Hematopoietic multipotent progenitor cell treated with erythropoietin and hydrocortisone succinate and interleukin-3 and kit ligand, for 8 days (in vitro differentiated cells): ENCODE measurements around the gene KCP.
"Not testable (repeated sequence)": the region's sequence is repeated elsewhere in the genome, so short reads cannot be mapped to it uniquely, and the experiment has no call there.

Experiments used
- DNase-seq: peaks from one replicate; pipeline ENCODE4 v3.0.0-alpha.2; 2015

The KCP gene

GRCh38 chr7:128920913-128921582 lies 10.5 kb upstream of the KCP start:
- no peak for DNase-seq

DNA sequence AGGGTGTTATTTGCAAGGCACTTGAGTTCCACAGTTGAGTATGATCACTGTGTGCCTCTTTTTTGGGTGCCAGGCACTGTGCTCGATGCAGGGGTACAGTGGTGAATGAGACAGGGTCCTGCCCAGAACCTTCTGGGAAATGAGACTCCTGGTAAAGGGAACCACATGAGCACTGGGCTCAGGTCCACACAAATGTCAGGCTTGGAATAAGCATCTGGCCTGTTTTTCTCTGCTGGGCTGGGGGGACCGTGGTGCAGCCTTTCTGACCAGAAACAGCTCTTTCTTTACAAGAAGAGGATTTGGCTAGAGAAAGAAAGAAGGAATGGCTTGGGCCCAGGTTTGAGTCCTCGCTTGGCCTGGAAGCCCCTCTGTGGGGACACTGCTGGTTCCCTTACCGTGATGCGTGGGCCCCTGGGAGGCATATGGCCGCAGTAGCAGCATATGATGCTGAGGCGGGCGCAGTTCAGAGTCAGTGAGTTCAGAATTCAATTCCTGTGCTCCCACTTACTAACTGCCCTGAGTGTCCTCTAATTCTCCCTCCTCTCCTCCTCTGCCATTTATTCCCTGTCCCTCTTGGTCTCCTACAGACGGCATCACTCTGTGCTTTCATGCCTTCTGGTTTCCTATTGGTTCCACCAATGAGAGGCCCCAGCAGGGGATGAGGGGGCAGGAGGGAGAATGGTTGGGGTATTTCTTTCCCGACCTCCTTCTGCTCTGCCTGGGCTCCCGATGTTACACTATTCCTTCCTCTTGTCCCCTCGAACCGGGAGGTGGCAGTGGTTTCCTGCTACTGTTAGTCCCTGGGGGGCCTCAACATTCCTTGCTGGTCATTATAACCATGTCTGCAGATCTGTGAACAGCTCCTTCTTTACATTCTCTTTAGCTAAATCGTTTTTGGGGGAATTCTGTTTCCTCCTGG lies 9.6 kb upstream of the KCP start:
- DNase-seq: no peak

DNA sequence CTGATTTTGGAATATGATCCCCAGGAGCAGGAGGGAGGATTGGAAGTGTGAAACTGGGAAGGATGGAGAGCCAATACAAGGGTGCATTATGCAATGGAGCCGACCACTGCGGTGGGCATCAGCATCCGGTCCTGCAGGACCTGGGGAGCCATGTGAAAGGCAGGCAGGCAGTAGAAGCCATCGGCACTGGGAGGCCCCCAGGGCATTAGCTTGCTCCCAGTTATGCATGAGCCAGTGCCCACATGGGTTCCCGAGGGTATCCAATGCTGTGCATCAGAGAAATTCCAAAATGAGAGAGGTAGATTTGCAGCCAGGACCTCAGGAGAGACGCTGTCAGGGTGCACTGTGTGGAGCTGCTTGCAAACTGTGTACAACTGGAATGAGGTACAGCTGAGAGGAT lies 8.7 kb upstream of the KCP start:
- DNase-seq: no peak

GRCh38 chr7:128918016-128918665 lies 7.6 kb upstream of the KCP start:
- no peak for DNase-seq

DNA sequence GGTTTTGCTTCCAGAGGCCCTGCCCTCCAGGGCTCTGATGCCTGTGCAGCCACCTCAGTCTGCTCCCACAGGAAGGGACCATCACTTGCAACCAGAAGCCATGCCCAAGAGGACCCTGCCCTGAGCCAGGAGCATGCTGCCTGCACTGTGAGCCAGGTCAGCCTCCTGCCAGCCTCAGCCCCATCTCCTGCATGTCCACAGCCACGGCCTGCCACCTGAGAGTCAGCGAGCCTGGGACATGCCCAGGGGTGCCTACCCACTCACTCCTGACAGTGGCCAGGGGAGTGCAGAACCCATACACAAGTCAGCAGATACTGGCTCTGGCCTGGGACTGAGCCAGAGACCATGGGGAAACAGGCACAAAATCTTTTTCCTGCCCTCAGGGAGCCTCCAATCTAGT lies 6.6 kb upstream of the KCP start:
- no peak for DNase-seq

- no peak for DNase-seq
Measured at GRCh38 chr7:128916643-128916915, 6.1 kb upstream of the KCP start.

DNA sequence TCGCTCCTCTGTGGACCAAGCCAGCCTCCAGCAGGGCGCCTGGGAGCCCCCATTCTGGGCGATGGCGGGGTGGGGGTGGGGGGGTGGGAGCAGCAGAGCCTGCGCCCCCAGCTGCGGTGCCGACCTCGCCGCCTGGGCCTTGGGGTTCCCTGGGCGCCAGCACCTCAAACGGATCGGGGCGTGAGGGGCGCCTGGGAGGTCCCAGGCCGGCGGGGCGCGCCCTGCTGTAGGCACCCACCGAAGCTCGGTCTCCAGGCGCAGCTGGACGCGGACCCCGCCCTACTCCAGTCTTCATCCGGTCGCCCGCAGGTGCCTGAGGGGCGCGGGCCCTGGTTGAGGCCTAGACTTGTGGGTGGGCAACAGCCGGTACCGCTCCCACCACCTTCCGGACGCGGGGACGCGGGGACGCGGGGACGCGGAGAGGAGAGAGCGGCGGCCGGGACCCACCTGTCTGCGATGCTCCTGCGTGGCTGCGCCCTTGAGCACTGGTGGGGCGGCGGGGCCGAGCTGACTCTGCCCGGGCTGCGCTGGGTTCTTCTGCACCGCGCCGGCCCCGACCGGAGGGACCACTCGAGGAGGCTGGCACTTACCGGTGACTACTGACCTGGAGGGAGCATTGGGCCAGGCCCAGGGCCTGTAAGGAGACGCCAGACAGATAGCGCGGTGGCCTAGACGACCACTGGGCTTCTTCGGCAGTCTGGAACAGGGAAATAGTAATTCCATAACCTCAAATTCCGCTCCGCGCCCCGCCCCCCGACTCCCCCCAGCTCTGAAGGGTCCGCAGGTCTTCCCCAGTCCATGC lies 5.5 kb upstream of the KCP start:
- no peak for DNase-seq

GRCh38 chr7:128915271-128915819 lies 4.8 kb upstream of the KCP start:
- DNase-seq: no peak

GRCh38 chr7:128914566-128915151 lies 4.2 kb upstream of the KCP start:
- no peak for DNase-seq

- DNase-seq: no peak
Measured at GRCh38 chr7:128913870-128914565, 3.5 kb upstream of the KCP start.

DNA sequence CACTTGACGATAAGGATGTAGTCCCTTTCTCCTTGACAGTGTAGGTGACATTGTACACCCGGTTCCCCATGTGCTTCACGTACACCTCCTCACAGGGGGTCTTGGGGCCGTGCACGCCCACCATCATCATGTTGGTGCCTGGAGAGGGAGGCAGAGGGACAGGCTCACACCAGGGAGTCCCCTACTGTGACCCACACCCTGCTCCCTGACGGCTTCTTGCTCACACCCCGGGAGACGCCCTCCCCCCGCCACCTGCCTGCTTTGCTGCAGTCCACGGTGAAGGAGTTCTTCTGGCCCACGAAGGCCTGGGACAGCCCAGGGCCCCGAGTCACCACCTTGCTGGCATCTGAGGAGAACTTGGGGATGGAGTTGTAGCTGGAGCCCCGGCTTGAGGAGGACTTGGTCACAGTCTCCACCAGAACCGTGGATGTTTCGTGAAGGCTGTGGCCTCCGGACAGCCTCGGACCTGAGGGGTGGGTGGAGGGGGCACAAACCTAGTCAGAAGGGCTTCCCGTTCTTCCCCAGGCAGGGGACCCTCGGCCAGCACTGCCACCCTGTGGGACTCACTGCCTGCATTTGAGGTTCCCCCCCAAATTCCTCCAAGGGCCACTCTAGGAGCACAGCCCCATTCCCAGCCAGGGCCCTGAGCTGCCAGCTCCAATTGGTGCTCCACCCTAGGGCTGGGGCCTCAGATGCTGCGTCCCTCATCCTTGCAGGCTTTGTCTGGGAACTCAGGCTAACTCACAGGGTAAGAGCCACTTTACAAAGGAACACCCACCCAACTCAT lies 2.4 kb upstream of the KCP start:
- not testable (repeated sequence) for DNase-seq

DNA sequence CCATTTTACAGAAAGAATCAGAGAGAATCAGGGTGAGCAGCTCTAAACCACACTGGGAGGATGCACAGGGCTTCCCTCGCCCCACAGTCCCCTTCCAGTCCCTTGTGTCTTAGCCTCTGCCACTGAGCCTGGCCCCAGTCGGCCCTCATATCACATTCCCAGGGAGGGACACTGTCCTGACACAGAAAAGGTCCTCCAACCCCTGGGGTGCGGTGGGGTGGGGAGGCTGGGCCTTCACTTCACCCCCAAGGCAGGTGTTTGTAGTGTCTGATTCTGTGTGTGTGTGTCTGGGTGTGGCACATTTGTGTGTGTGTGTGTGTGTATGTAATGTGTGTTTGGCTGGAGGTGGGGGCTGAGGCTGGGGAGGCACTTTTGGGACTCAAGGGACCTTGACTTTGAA lies 1.8 kb upstream of the KCP start:
- no peak for DNase-seq

DNA sequence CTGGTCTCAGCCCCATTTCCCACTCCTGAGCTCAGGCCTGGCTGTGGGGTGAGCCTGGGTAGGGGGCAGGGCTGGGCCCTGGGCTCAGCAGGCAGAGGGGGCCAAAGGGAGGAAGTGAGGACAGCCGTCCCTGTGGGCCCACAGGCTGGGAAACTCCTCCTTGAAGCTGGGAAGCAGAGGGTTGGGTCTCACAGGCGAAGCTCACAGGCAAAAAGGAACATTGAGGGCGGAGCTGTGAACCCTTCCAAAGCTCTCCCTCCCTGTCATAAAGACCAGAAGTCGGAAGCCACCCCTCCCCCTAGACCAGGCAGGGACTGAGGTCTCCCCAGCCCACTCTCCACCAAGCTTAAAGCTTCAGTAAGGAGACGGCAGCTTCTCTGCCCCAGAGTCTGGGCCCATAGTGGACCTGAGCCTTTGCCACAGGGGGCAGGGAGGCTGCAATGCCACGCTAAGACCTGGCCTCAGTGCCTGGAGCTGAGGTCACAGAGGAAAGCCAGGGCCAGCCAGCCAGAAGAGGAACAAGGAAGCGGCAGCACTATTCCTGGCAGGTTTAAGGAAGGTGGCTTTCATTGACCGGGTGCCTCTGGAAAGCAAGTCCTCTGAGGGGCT lies 1.0 kb upstream of the KCP start:
- DNase-seq: no peak

GRCh38 chr7:128909625-128910568 lies 612 bp downstream of the KCP start:
- DNase-seq: no peak

DNA sequence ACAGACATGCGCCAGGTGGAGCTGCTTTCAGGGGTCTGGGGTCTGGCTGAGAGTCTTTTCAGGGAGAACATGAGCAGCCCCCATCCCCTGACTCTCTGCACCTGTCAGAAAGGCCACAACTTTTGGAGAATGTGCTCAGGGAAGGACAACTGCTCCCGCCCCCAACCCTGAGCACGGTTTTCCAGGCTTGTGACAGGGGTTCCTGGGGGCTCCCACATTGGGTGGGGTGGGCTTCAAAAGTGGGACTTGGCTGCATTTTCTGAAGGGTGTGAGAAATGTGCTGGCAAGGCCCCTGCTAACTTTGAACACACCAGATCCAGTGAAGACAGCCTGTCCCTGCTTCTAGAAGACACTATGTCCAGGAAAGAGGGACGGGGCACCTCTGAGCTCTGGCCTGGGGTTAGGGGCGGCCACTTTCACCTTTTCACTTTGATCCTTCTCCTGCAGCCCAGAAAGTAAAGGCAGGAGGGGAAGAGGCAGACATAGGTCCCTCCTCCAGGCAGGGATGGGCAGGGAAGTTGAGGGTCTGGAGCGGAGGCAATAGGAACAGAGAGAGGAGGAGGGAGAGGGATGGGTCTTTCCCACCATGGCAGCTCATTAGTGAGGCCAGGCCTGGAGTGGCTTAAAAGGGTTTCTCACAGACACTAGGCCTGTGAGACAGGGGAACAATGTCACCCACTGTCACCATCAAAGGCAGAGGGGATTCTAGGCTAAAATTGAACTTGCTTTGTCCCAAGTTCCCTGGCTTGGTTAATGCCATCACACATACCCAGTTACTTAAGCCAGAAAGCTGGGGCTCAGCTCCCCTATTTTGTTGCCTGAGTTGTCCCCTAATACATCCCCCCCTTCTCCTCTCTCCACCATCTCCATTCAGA lies 1.5 kb downstream of the KCP start:
- no peak for DNase-seq

DNA sequence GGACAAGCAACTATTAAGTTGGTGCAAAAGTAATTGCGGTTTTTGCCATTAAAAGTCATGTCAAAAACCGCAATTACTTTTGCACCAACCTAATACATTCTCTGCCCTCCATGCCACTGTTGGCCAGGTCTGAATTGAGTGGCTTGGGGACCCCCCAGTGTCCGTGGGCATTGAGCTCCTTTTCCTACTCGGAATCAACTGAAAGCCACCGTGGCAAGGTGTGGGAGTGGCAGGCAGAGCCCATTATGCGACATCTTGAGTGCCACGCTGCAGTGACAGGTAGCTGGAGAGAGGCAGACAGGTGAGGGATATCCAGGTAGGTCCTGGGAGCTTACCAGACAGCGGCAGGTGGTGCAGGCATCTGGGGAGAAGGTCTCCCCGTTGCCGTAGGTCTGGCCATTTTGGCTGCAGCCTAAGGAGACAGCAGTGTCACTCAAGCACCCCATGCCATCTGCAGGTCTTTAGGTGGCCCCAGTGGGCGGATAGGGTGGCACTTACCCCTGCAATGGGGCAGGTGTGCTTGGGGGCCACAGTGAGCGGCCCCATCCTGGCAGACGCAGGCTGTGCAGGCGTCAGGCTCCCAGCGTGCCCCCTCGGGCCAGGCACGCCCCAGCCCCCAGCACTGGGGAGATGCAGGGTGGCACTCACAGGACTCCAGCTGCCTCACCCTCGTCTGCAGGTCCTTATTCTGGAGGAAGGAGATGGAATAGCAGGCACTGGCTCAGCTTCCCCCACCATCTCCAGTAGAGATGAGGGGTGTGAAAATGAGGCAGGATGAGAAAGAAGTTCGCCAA lies 3.5 kb downstream of the KCP start:
- no peak for DNase-seq

- DNase-seq: no peak
Measured at GRCh38 chr7:128906001-128906765, 4.3 kb downstream of the KCP start.
